RWPE2 (cell line): ENCODE measurements around the gene C1QTNF9.

Experiments used
- ATAC-seq: fragments of 200-7000 bp; cut with Tn5 transposase; 3 replicates; pipeline ENCODE4 v1.9.1; 2021; ENCODE audit warnings: low read depth
- DNase-seq: peaks from one replicate; pipeline ENCODE4 v3.0.0-alpha.2; 2020; ENCODE audit warnings: low spot score
- H3K27ac ChIP-seq: fragments of 450-650 bp; 2 replicates; pipeline ENCODE4 v1.5.1; 2017; ENCODE audit warnings: mild to moderate bottlenecking; ENCODE audit not compliant: poor library complexity, severe bottlenecking
- H3K27me3 ChIP-seq: fragments of 250-450 bp; sonication (Bioruptor Pico); 2 replicates; pipeline ENCODE4 v1.5.1; 2021; ENCODE audit warnings: mild to moderate bottlenecking, moderate library complexity; ENCODE audit not compliant: insufficient read depth, poor library complexity, severe bottlenecking
- H3K36me3 ChIP-seq: fragments of 250-450 bp; sonication (Bioruptor Pico); 2 replicates; pipeline ENCODE4 v1.5.1; 2020; ENCODE audit warnings: low read depth, mild to moderate bottlenecking, moderate library complexity
- H3K4me1 ChIP-seq: fragments of 250-450 bp; sonication (Bioruptor Pico); 2 replicates; pipeline ENCODE4 v1.5.1; 2021; ENCODE audit warnings: mild to moderate bottlenecking, moderate library complexity; ENCODE audit not compliant: insufficient read depth, poor library complexity, severe bottlenecking
- H3K4me3 ChIP-seq: fragments of 250-450 bp; sonication (Bioruptor Pico); 2 replicates; pipeline ENCODE4 v1.5.1; 2021; ENCODE audit warnings: mild to moderate bottlenecking, moderate library complexity; ENCODE audit not compliant: severe bottlenecking
- H3K9me3 ChIP-seq: fragments of 250-450 bp; sonication (Bioruptor Pico); 2 replicates; pipeline ENCODE4 v1.5.1; 2021; ENCODE audit warnings: mild to moderate bottlenecking, moderate library complexity; ENCODE audit not compliant: severe bottlenecking
- TF ChIP-seq, protein P1 (sequence below): fragments of 450-650 bp; IDR thresholded peaks from one replicate; pipeline ENCODE4 v1.5.1; 2017; ENCODE audit warnings: mild to moderate bottlenecking, moderate library complexity; ENCODE audit not compliant: poor library complexity, severe bottlenecking

Gene C1QTNF9

GRCh38 chr13:24271601-24272451, 37.6 kb upstream of the C1QTNF9 start:
- Histone ChIP-seq H3K4me1 (peaks cover 3% of the 10 kb centered on the region), H3K9me3 (no peaks in the 10 kb centered on the region), H3K36me3 (no peaks in the 10 kb centered on the region), H3K27me3 (no peaks in the 10 kb centered on the region), H3K4me3 (no peak overlapping the region), H3K27ac (no peak overlapping the region)
- TF ChIP-seq, protein P1, sequence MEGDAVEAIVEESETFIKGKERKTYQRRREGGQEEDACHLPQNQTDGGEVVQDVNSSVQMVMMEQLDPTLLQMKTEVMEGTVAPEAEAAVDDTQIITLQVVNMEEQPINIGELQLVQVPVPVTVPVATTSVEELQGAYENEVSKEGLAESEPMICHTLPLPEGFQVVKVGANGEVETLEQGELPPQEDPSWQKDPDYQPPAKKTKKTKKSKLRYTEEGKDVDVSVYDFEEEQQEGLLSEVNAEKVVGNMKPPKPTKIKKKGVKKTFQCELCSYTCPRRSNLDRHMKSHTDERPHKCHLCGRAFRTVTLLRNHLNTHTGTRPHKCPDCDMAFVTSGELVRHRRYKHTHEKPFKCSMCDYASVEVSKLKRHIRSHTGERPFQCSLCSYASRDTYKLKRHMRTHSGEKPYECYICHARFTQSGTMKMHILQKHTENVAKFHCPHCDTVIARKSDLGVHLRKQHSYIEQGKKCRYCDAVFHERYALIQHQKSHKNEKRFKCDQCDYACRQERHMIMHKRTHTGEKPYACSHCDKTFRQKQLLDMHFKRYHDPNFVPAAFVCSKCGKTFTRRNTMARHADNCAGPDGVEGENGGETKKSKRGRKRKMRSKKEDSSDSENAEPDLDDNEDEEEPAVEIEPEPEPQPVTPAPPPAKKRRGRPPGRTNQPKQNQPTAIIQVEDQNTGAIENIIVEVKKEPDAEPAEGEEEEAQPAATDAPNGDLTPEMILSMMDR, result no peak
- no peak for DNase-seq
- ATAC-seq, result peak; percentile 60; the same call in 2 of the 3 replicates

DNA sequence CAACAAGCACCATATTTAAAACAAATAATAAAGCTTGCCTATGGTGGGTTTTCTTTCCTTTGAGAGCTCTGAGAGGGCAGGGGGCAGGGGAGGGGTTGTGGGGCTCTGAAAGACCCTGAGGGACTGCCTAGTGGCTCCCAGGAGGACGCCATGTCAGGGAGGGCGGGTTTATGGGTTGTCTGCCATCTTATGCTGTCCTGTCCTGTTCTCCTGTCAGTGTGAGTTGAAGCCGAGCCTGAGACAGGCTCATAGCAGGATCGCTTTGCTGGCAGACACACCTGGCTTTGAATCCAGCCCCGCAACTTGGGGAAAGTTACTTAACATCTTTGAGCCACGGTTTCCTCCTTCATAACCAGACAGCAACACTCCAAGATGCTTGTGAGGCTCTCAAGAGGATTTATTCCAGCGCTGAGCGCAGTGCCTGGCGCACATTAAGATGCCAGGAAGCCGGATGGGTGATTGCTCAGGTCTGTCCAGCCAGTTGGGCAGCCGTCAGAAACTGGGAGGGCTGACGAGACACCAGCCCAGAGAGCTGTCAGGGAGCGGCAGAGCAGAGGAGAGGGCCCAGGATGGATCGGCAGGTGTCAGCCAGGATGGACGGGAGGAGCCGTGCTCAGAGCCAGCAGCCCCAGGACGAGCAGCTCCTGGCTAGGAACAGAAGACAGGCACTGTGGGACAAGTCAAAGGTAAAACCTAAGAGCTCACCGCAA, 36.8 kb upstream of the C1QTNF9 start:
- TF ChIP-seq, protein P1, result no peak
- no peaks in the 10 kb centered on the region for H3K9me3 ChIP-seq
- H3K4me1 ChIP-seq, result peaks cover 3% of the 10 kb centered on the region
- DNase-seq, result no peak
- H3K27ac ChIP-seq, result no peak overlapping the region
- H3K27me3 ChIP-seq, result no peaks in the 10 kb centered on the region
- H3K36me3 ChIP-seq, result no peaks in the 10 kb centered on the region
- no peak overlapping the region for H3K4me3 ChIP-seq
- ATAC-seq, result no peak

GRCh38 chr13:24273926-24274325, 35.5 kb upstream of the C1QTNF9 start:
- ATAC-seq (no peak), DNase-seq (no peak)
- TF ChIP-seq, protein P1, result no peak
- Histone ChIP-seq H3K4me3 (no peak overlapping the region), H3K36me3 (no peaks in the 10 kb centered on the region), H3K27ac (no peak overlapping the region), H3K4me1 (peaks cover 3% of the 10 kb centered on the region), H3K27me3 (no peaks in the 10 kb centered on the region), H3K9me3 (no peaks in the 10 kb centered on the region)

DNA sequence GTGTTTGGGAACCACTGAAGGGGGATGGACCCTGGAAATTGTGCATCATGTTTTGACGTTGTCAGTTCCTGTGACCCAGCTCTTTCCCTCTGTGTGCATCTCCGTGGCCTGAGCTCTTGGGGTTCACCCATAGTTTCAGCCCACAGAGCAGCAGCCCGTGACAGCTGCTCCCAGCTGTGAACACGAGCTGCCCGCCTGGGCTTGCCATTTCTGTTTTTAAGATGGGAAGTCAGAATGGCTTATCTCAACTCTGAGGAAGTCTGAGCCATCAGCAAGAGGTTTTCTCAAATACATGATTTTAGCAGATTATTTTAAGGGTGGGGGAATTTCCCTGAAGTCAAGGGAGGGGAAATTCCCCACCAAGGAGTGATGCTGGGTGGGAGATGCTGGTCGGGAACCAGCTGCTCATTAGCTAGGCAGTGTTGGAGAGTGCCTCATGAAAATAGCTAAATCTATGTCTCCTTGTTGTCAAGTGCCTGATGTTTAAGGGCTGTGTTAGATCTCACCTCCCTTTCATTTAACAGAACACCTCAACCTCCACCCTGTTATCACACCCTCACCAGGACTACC, 34.8 kb upstream of the C1QTNF9 start:
- H3K27ac ChIP-seq, result no peak overlapping the region
- H3K4me3 ChIP-seq, result no peak overlapping the region

More for the DNA sequence above, 34.8 kb upstream of the C1QTNF9 start:
- no peaks in the 10 kb centered on the region for H3K36me3 ChIP-seq
- DNase-seq, result no peak
- no peaks in the 10 kb centered on the region for H3K9me3 ChIP-seq
- no peaks in the 10 kb centered on the region for H3K27me3 ChIP-seq
- ATAC-seq, result no peak
- peaks cover 3% of the 10 kb centered on the region for H3K4me1 ChIP-seq
- TF ChIP-seq, protein P1, result no peak
